Ishikawa (cell line): Measurements from ENCODE around the gene LIPG.

ENCODE experiments used
- EP300 ChIP-seq: IDR thresholded peaks from 2 replicates; pipeline ENCODE4 v1.6.1; 2012; ENCODE audit warnings: borderline replicate concordance
- RAD21 ChIP-seq: IDR thresholded peaks from 2 replicates; pipeline ENCODE4 v1.6.1; 2012; ENCODE audit warnings: low read depth
- TCF12 ChIP-seq: IDR thresholded peaks from 2 replicates; pipeline ENCODE4 v1.6.1; 2012; ENCODE audit warnings: low read depth
- USF1 ChIP-seq: IDR thresholded peaks from 2 replicates; pipeline ENCODE4 v1.6.1; 2012
- YY1 ChIP-seq: IDR thresholded peaks from 2 replicates; pipeline ENCODE4 v1.6.1; 2012; ENCODE audit warnings: low read depth
- TF ChIP-seq, protein P1 (sequence below): IDR thresholded peaks from 2 replicates; pipeline ENCODE4 v1.6.1; 2012; ENCODE audit warnings: low read depth, mild to moderate bottlenecking

DNA sequence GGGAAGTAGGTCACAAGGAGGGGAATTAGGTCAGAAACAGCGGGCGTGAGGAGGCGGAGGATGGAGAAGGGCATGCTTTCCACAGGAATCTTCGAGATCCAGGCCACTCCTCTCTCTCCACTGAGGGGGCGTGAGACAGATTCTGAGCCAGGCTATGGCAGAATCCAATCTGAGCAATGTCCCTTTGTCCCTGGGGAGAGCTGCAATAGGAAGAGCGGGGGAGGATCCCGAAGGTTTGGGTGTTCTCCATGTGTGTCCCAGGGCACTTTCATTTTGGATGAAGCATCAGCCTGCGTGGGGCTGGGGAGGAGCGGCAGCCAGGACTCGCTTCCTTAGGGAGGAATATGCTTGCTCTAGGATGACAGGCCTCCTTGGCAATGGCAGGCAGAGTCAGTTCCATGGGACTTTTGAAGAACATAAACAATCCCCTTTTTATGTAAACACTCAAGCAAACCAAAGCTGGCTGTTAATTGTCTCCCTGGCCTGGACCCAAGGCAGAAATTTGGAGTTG is 84.0 kb downstream of the LIPG start:
- no peak for TF ChIP-seq EP300
- TF ChIP-seq, protein P1, sequence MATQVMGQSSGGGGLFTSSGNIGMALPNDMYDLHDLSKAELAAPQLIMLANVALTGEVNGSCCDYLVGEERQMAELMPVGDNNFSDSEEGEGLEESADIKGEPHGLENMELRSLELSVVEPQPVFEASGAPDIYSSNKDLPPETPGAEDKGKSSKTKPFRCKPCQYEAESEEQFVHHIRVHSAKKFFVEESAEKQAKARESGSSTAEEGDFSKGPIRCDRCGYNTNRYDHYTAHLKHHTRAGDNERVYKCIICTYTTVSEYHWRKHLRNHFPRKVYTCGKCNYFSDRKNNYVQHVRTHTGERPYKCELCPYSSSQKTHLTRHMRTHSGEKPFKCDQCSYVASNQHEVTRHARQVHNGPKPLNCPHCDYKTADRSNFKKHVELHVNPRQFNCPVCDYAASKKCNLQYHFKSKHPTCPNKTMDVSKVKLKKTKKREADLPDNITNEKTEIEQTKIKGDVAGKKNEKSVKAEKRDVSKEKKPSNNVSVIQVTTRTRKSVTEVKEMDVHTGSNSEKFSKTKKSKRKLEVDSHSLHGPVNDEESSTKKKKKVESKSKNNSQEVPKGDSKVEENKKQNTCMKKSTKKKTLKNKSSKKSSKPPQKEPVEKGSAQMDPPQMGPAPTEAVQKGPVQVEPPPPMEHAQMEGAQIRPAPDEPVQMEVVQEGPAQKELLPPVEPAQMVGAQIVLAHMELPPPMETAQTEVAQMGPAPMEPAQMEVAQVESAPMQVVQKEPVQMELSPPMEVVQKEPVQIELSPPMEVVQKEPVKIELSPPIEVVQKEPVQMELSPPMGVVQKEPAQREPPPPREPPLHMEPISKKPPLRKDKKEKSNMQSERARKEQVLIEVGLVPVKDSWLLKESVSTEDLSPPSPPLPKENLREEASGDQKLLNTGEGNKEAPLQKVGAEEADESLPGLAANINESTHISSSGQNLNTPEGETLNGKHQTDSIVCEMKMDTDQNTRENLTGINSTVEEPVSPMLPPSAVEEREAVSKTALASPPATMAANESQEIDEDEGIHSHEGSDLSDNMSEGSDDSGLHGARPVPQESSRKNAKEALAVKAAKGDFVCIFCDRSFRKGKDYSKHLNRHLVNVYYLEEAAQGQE = no peak
- no peak for TF ChIP-seq YY1
- TF ChIP-seq RAD21 = no peak
- no peak for TF ChIP-seq USF1
- TF ChIP-seq TCF12 = no peak
